Erythroblast (primary cell): ENCODE measurements around the gene JAM2.
"Not testable (repeated sequence)": the region's sequence is repeated elsewhere in the genome, so short reads cannot be mapped to it uniquely, and the experiment has no call there.

ENCODE experiments used
- DNase-seq, 2 experiments: peaks; one replicate each; lab custom pipeline; 2025; lab: John Stamatoyannopoulos, UW
- GATA1 ChIP-seq: IDR thresholded peaks from 2 replicates; pipeline ENCODE4 v1.6.1; 2011; ENCODE audit warnings: low read depth, mild to moderate bottlenecking, control low read depth, low read length, moderate library complexity
- POLR2A ChIP-seq: IDR thresholded peaks from 2 replicates; pipeline ENCODE4 v1.6.1; 2011; ENCODE audit warnings: mild to moderate bottlenecking, low read length

Gene JAM2, protein sequence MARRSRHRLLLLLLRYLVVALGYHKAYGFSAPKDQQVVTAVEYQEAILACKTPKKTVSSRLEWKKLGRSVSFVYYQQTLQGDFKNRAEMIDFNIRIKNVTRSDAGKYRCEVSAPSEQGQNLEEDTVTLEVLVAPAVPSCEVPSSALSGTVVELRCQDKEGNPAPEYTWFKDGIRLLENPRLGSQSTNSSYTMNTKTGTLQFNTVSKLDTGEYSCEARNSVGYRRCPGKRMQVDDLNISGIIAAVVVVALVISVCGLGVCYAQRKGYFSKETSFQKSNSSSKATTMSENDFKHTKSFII

DNA sequence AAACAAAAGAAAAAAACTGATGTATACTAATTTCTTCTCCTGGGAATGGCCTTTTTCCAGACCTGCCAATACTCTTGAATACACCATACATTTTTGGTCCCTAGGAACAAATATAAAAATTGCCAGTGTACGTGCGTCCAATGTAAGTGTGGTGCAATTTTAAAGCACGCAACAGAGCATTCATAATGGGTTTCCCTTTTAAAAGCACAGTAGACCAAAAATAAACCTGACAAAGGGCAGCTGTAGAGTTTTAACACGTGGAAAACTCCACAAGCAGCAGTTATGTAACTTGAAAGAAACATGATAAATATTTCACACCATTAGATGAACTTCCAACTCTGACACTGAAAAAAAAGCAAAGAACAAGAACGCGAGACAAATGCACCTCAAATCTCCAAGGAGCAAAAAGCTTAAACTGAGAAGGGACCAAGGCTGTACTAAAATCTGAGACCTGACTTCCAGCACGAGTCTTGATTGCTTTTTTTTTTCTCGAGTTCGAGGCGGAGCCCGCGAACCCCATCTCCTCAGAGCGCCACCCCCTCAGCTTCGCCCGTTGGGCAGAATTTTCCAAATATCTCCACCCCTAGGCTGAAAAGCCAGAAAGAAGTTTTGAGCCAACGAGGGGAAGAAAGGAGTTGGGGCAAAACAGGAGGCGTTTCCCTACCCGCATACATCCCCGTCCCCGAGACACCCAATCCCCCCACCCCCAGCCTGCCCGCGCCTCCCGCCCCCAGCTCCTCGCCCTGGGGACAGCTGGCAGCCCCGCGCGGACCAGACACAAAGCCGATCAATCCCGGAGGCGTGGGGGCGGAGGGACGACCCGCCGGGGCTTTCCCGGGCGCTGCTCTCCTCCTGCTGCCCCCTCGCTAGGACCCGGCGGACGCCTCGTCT is at the start of gene JAM2:
JAM2 (plus strand) TSS at position 599 of the 891 bp plus-strand sequence. CDS start 564 bp downstream, outside the sequence.
- DNase-seq, result no peak
- no peak for TF ChIP-seq GATA1
- TF ChIP-seq POLR2A, result no peak

DNA sequence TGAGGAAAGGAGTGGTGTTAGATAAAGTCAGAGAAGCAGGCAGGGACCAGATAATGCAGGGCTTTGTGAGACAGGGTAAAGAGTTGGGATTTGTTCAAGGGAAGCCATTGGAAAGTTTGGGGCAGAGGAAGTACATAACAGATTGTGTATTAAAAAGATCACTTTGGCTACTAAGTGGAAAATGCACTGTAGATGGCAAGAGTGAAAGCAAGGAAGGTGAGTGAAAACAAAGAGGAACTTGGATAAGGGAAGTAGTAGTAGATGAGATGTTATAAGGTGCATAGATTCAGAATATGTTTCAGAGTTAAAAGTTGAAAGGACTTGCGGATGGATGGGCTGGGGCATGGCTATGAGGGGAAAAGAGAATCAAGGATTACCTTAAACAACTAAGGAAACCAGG is 49.2 kb upstream of the JAM2 start:
- TF ChIP-seq POLR2A (no peak), GATA1 (no peak)
- DNase-seq, result no peak

DNA sequence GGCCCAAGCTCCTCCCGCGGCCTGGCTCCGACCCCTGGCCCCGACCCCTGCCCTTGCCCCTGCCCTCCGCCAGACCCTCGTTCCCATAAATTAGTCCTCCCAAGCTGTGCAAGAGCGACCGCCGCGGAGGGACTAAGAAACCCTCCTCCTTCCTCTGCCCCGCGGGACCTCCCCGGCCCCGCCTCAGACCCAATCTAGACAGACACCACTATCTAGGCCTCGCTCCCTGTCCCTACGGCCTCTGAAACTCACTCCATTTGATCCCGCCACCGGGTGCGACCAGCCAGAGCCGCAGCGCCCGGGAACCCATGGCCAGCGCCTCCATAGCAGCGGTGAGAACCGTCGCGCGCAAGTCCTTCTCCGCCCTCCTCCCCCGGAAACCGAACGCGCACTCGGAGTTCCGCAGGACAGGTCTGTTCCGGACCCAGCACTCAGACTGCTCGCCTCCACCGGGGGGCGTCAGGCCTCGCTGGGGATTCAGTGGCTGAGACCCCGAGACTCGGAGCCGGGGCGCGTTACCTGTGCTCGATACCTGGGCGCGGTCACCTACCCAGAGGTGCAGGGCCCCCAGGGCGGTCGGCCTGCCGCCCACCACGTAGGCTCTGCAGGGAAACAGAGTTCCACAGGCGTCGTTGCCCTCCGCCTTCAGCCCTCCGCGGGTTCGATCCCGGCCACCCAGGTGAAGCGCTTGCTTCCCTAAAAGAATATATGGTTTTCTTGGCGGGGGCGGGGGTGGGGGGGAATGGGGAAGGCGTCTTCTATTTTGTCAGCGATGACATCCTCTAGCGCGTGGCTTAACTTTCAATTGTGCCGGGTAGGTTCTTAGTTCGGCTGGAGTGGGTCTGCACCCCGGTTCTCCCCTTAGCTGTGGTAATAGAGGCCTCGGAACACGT is 31.7 kb upstream of the JAM2 start, which contains the start of gene MRPL39:
MRPL39 (minus strand) TSS at position 331 of the 893 bp plus-strand sequence; CDS start at position 325, 6 bp downstream.
- DNase-seq, result peak; percentile 91 to 92
- TF ChIP-seq GATA1 (no peak), POLR2A (peak; percentile 79)

DNA sequence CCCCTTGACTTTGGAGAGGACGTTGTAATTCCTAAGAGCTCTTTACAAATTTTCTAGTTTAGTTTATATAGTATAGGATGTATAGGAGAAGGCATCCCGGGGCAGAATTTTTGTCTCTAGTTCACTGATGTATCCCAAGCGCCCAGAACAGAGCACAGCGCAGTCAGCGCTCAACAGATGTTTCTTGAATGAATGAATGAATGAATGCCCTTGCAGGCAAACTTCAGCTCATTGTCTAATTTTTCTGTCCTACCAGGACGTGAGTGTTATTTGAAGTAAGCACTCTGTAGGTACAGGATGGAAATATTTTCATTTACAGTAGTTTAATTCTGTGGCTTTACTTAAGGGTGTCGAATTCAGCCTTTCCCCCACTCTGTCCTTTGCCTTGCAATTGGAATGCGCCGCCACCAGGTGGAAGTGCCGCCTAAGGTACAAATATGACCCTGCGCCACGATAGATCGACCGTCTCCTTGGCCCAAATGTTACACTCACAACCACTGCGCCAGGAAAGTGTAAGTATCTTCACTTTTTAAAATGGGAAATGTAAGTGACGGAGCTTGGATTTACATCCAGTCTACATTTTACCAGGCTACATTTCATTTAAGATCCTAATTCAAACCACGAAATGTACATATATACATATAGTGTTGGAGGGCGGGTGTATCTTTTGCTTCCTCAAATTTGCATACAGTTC is 30.9 kb upstream of the JAM2 start:
- peak; percentile 86 to 89 for DNase-seq
- TF ChIP-seq GATA1 (no peak), POLR2A (no peak)

DNA sequence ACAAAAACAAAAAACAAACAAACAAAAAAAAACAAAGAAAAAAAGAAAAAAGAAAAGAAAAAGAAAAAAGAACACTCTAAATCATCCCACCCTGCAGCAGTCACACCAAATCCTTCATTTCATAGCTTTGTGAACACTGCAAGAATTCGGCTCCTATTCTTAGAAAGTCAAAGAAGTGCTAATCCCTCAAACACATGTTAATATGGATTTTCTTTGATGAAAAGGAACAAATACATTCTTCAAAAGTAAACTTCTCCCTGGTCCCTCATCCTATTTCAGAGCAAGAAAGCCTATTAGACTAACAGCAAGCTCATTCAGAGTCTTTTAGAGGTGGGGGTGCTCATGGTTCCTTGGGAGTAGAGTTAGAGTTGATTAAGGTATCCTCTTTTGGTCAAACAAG is 24.6 kb upstream of the JAM2 start:
- TF ChIP-seq GATA1 (no peak), POLR2A (no peak)
- no peak for DNase-seq

DNA sequence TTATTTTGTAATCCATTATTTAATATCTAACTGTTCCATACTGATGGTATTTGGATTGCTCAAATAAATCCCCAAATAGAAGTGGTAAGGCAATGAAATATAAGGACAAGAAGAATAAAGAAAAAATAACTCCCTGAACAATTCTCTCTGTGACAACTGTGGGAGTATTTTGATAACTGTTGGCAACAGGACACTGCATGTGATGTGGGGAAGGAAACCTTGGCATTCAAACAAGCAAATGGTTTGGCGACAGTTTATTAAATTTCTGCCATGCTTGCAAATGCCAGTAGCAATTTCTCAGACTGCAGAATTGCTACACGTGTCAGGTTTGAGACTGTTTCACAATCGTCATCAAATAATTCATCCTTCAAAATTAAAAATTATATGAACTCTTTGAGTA is 23.2 kb upstream of the JAM2 start:
- TF ChIP-seq POLR2A, result no peak
- no peak for TF ChIP-seq GATA1

DNA sequence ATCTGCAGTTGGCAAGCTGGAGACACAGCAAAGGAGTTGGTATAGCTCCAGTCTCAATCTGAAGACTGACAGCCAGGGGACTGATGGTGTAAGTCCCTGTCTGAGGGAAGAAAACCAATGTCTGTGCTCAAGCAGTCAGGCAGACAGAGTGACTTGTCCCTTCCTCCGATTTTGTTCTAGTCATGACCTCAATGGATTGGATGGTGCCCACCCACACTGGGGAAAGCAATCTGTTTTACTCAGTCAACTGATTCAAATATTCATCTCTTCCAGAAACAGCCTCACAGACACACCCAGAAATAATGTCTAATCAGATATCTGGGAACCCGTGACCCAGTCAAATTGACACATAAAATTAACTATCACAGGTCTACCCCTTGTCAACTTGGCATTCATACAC is 19.9 kb upstream of the JAM2 start:
- TF ChIP-seq GATA1, result no peak
- TF ChIP-seq POLR2A, result no peak
- DNase-seq, result no peak

More for the DNA sequence above, 23.2 kb upstream of the JAM2 start:
- no peak for DNase-seq

DNA sequence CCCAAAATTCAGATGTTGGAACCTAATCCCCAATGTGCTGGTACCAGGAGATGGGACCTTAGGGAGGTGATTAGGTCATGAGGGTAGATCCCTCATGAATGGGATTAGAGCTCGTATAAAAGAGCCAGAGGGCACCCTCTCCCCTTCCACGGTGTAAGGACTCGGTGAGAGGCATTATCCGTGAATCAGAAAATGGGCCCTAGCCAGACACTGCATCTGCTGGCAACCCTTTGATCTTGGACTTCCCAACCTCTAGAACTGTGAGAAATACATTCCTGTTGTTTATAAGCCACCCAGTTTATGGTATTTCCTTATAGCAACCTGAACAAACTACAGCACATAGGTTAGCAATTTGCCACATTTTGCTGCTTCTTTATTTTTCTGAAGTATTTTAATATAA is 14.5 kb upstream of the JAM2 start:
- TF ChIP-seq GATA1 (no peak), POLR2A (no peak)
- no peak for DNase-seq

DNA sequence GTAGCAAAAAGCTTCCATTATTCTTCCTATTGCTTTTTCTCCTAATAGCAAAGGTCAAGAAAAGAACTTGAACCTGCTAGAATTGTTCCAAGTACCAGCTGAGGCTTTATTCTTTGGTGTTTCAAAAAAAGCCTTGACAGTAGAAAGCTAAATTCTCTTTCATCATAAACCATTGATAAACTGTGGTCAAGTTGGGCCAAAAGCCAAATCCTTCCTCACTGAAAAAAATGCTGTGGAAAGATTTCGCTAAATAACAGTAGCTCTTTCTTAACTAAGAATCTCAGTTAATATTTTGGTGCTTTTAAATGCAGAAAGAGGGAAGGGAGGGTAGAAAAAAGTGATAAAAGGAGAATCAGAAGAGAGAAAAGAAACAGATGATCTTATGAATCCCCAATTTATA is 14.0 kb upstream of the JAM2 start:
- no peak for TF ChIP-seq GATA1
- no peak for TF ChIP-seq POLR2A
- no peak for DNase-seq

DNA sequence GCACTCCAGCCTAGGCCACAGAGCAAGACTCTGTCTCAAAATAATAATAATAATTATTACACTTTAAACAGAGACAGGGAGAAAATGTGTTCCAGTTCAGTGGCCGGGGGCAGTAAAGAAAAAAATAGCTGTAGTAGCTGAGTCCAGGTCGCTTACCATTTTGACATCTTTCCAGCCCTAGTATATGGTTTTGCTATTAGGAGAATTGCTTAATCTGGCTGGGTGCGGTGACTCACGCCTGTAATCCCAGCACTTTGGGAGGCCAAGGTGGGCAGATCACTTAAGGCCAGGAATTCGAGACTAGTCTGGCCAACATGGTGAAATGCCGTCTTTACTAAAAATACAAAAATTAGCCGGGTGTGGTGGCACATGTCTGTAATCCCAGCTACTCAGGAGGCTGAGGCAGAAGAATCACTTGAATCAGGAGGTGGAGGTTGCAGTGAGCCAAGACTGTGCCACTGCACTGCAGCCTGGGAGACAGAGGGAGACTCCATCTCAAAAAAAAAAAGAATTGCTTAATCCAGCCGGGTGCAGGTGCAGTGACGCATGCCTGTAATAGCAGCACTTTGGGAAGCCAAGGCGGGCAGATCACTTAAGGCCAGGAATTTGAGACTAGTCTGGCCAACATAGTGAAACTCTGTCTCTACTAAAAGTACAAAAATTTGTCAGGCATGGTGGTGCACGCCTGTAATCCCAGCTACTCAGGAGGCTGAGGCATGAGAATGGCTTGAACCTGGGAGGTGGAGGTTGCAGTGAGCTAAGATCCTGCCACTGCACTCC is 13.1 kb upstream of the JAM2 start:
- not testable (repeated sequence) for DNase-seq

DNA sequence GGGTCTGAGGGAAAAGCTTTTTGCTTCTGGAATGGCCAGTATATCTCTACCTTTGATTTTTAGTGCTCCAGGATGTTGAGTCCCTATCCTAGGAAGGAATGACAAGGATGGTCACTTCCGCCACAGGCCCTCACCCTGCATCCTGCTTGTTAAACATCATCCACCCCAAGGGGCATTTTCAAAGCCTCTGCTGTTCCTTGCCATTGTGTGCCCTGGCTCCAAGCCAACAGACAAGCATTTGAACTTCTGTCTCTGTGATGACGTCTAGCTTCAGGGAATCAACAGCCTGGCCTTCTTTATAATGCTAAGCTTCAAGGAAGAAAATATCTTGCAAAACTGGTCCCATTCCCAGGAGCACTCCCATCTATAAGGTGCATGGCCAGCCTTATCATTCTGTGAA is 12.3 kb upstream of the JAM2 start:
- DNase-seq, result no peak
- TF ChIP-seq GATA1, result no peak
- TF ChIP-seq POLR2A, result no peak

DNA sequence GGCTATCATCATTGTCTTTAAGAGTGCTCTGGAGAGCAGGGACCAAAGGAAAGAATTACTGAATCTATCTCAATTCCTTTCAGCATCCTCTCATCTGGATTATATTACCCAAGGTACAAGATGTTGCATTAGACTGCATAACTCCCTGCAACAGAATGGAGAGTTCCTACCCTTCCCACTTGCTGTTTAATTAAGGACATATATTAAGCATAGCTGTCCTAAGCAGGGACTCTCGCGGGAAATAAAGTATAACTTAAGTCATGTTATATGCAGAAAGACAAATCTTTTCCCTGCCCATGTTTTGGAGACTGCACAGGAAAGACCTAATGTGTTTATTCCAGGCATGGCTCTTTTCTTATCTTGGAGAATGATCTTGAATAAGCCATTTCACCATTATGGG is 6.8 kb upstream of the JAM2 start:
- TF ChIP-seq GATA1 (no peak), POLR2A (no peak)
- no peak for DNase-seq

DNA sequence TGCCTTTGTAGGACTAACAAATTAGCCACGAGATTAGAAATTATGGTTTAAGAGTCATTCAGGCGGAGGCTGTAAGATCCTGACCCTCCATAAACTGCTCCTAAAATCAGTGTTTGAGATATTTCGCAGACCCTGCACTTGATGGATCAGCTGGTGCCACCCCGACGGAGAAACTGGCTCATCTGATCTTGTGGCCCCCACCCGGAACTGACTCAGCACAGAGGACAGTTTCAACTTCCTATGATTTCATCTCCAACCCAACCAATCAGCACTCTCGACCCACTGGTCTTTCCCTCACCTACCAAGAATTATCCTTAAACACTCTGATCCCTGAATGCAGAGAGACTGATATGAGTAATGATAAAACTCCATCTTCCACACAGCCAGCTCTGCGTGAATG is 3.7 kb upstream of the JAM2 start:
- TF ChIP-seq POLR2A (no peak), GATA1 (no peak)
- no peak for DNase-seq
